CD4-positive, alpha-beta T cell treated with Interleukin-15 for 1 hour (primary cell): ENCODE results near the gene TSPY3.
"Not testable (repeated sequence)": the region's sequence is repeated elsewhere in the genome, so short reads cannot be mapped to it uniquely, and the experiment has no call there.

Experiments used
- DNase-seq: peaks from one replicate; pipeline ENCODE4 v3.0.0-alpha.2; 2020

Gene TSPY3, protein sequence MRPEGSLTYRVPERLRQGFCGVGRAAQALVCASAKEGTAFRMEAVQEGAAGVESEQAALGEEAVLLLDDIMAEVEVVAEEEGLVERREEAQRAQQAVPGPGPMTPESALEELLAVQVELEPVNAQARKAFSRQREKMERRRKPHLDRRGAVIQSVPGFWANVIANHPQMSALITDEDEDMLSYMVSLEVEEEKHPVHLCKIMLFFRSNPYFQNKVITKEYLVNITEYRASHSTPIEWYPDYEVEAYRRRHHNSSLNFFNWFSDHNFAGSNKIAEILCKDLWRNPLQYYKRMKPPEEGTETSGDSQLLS

DNA sequence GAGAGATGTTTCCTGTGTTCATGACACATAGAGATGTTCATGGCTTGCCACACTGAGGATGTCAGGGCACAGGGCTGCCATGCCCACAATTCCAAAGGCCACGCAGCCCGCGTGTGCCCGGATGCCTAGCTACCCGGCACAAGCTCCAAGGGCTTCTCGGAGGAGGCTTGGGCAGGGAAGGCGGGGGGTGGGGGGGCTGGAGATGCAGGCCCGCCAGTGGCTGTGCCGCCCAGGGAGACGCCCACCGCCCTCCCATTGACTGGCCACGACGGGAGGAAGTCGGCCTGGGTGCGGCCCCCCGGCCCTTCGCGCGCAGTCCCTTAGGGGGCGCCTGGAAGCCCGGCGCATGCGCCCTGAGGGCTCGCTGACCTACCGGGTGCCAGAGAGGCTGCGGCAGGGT is at the start of gene TSPY3:
TSS of gene TSPY3 (plus strand) at position 301 of the 400 bp plus-strand sequence. CDS start at position 347, 46 bp downstream.
- not testable (repeated sequence) for DNase-seq

GRCh38 chrY:9357497-9357896 is 40.7 kb upstream of the TSPY3 start, which contains the start of gene TSPY8:
Gene TSPY8, plus strand, starts transcription at chrY:9357797. Its CDS starts 46 bp downstream, at chrY:9357843.
- DNase-seq = not testable (repeated sequence)

DNA sequence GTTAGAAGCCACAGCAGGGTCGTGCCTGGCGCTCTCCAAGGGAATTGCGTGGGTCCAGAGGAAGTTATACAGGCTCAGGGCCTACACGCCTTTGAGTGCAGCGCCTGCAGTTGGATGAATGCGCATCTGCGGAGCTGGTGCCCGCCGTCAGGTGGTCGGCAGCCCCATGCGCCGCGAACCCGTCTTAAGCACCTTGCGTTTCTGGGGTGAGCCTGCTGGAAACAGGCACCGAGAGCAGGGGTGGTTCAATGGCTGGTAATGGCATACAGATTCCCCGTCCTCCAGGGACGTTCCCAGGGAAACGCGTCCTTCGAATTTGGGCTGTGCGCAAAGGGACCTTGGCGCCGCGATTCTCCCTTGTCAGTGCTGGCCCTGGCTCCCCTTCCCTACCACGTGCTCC is 1.7 kb upstream of the TSPY3 start:
- DNase-seq = not testable (repeated sequence)
